H9 (cell line): ENCODE measurements around the gene DMD. TPM values are rescaled to one million over a fixed set of nuclear protein-coding genes. Genes with fewer than 3 reads are reported as not detected.

ENCODE experiments used
- DNase-seq: peaks from one replicate; pipeline ENCODE4 v3.0.0-alpha.2; 2017
- H2AFZ ChIP-seq: one replicate; pipeline ENCODE4 v1.6.1; 2013; ENCODE audit warnings: mild to moderate bottlenecking, low read length, control low read depth, moderate library complexity
- H2AK5ac ChIP-seq: 2 replicates; pipeline ENCODE4 v1.6.1; 2013; ENCODE audit warnings: low read length, control low read depth, mixed read lengths; ENCODE audit not compliant: insufficient read length
- H2BK120ac ChIP-seq: one replicate; pipeline ENCODE4 v1.6.1; 2013; ENCODE audit warnings: low read depth, mild to moderate bottlenecking, low read length, control low read depth, inconsistent platforms; ENCODE audit not compliant: poor library complexity, severe bottlenecking
- H2BK12ac ChIP-seq: 2 replicates; pipeline ENCODE4 v1.6.1; 2013; ENCODE audit warnings: low read length, control low read depth, mixed read lengths, low read depth; ENCODE audit not compliant: insufficient read length
- H2BK15ac ChIP-seq: 2 replicates; pipeline ENCODE4 v1.6.1; 2013; ENCODE audit warnings: low read depth, low read length, control low read depth
- H2BK20ac ChIP-seq: one replicate; pipeline ENCODE4 v1.6.1; 2013; ENCODE audit warnings: low read depth, mild to moderate bottlenecking, low read length, control low read depth, inconsistent platforms; ENCODE audit not compliant: poor library complexity, severe bottlenecking
- H2BK5ac ChIP-seq: 2 replicates; pipeline ENCODE4 v1.6.1; 2013; ENCODE audit warnings: low read length, control low read depth, mixed read lengths; ENCODE audit not compliant: insufficient read length
- H3K14ac ChIP-seq: 2 replicates; pipeline ENCODE4 v1.6.1; 2013; ENCODE audit warnings: low read length, control low read depth; ENCODE audit not compliant: insufficient read depth
- H3K18ac ChIP-seq: 2 replicates; pipeline ENCODE4 v1.6.1; 2013; ENCODE audit warnings: low read depth, mild to moderate bottlenecking, mixed read lengths, low read length, control low read depth; ENCODE audit not compliant: insufficient read length
- H3K23ac ChIP-seq: 2 replicates; pipeline ENCODE4 v1.6.1; 2013; ENCODE audit warnings: low read length, control low read depth, mixed read lengths, low read depth; ENCODE audit not compliant: insufficient read length
- H3K23me2 ChIP-seq: 2 replicates; pipeline ENCODE4 v1.6.1; 2013; ENCODE audit warnings: low read depth, mild to moderate bottlenecking, mixed read lengths, low read length, control low read depth; ENCODE audit not compliant: insufficient read length, poor library complexity, severe bottlenecking
- H3K27ac ChIP-seq: 2 replicates; pipeline ENCODE4 v1.5.1; 2013; ENCODE audit warnings: low read length, control low read depth, mixed read lengths, low read depth; ENCODE audit not compliant: insufficient read length
- H3K27me3 ChIP-seq: 2 replicates; pipeline ENCODE4 v1.6.1; 2013; ENCODE audit warnings: low read length, control low read depth, inconsistent platforms; ENCODE audit not compliant: insufficient read depth
- H3K4ac ChIP-seq: 2 replicates; pipeline ENCODE4 v1.6.1; 2013; ENCODE audit warnings: low read depth, mild to moderate bottlenecking, control low read depth, inconsistent platforms, low read length, moderate library complexity
- H3K4me1 ChIP-seq: 2 replicates; pipeline ENCODE4 v1.6.1; 2013; ENCODE audit warnings: low read length, control low read depth, inconsistent platforms; ENCODE audit not compliant: insufficient read depth
- H3K4me2 ChIP-seq: 2 replicates; pipeline ENCODE4 v1.6.1; 2013; ENCODE audit warnings: low read length, control low read depth, mixed read lengths; ENCODE audit not compliant: insufficient read length, insufficient read depth
- H3K56ac ChIP-seq: 2 replicates; pipeline ENCODE4 v1.6.1; 2013; ENCODE audit warnings: low read depth, mild to moderate bottlenecking, mixed read lengths, low read length, control low read depth; ENCODE audit not compliant: insufficient read length
- H3K79me1 ChIP-seq: 2 replicates; pipeline ENCODE4 v1.6.1; 2013; ENCODE audit warnings: low read depth, mild to moderate bottlenecking, moderate library complexity, low read length, control low read depth, inconsistent platforms; ENCODE audit not compliant: insufficient read depth, poor library complexity, severe bottlenecking
- H3K79me2 ChIP-seq: 2 replicates; pipeline ENCODE4 v1.6.1; 2013; ENCODE audit warnings: low read length, control low read depth, inconsistent platforms; ENCODE audit not compliant: insufficient read depth
- H3K9ac ChIP-seq: 2 replicates; pipeline ENCODE4 v1.6.1; 2013; ENCODE audit warnings: low read length, control low read depth, mixed read lengths; ENCODE audit not compliant: insufficient read length; ENCODE audit errors: extremely low read depth
- H3K9me3 ChIP-seq: one replicate; pipeline ENCODE4 v1.6.1; 2013; ENCODE audit warnings: low read depth, low read length, inconsistent platforms; ENCODE audit not compliant: control insufficient read depth
- H3T11ph ChIP-seq: one replicate; pipeline ENCODE4 v1.6.1; 2013; ENCODE audit warnings: mild to moderate bottlenecking, low read length, control low read depth, inconsistent platforms
- H4K20me1 ChIP-seq: one replicate; pipeline ENCODE4 v1.6.1; 2013; ENCODE audit not compliant: control insufficient read depth, insufficient read length, insufficient read depth
- H4K5ac ChIP-seq: 2 replicates; pipeline ENCODE4 v1.6.1; 2013; ENCODE audit warnings: low read depth, mild to moderate bottlenecking, mixed read lengths, low read length, control low read depth; ENCODE audit not compliant: insufficient read length
- H4K8ac ChIP-seq: replicated peaks from 2 replicates; pipeline ENCODE4 v1.6.1; 2013; ENCODE audit warnings: low read length, control low read depth, mixed read lengths, low read depth; ENCODE audit not compliant: insufficient read length
- H4K91ac ChIP-seq: 2 replicates; pipeline ENCODE4 v1.6.1; 2013; ENCODE audit warnings: low read depth, mild to moderate bottlenecking, moderate library complexity, mixed read lengths, low read length, control low read depth; ENCODE audit not compliant: insufficient read length
- H3K27ac Mint-ChIP-seq, 3 experiments: 2 replicates in 2 of 3; 3 replicates in 1 of 3; pipeline ENCODE4 v1.8.0; 2020 to 2021; ENCODE audit warnings: mixed read lengths in 3 of 3, mild to moderate bottlenecking in 1 of 3, moderate library complexity in 1 of 3
- H3K27me3 Mint-ChIP-seq: 2 replicates; pipeline ENCODE4 v1.8.0; 2021; ENCODE audit warnings: low read depth, mild to moderate bottlenecking, moderate library complexity, mixed read lengths
- H3K36me3 Mint-ChIP-seq, 3 experiments: 2 replicates in 2 of 3; 3 replicates in 1 of 3; pipeline ENCODE4 v1.8.0; 2020 to 2021; ENCODE audit warnings: low read depth in 3 of 3, mixed read lengths in 3 of 3; ENCODE audit not compliant: insufficient read depth in 1 of 3
- H3K4me1 Mint-ChIP-seq, 2 experiments: 2 replicates each; pipeline ENCODE4 v1.8.0; 2020; ENCODE audit warnings: mixed read lengths in 2 of 2
- H3K4me3 Mint-ChIP-seq, 2 experiments: 2 replicates in 1 of 2; 3 replicates in 1 of 2; pipeline ENCODE4 v1.8.0; 2020 to 2021; ENCODE audit warnings: mild to moderate bottlenecking in 2 of 2, mixed read lengths in 2 of 2, moderate library complexity in 1 of 2
- H3K9me3 Mint-ChIP-seq, 2 experiments: 2 replicates in 1 of 2; 3 replicates in 1 of 2; pipeline ENCODE4 v1.8.0; 2020; ENCODE audit warnings: mild to moderate bottlenecking in 2 of 2, mixed read lengths in 2 of 2, moderate library complexity in 1 of 2
- WGBS: extraction: QIAGEN DNeasy Blood & Tissue Kit; methylation state at CpG from one replicate; pipeline ENCODE4 v1.1.7; 2013; ENCODE audit warnings: missing lambda C conversion rate, low lambda C conversion rate, mixed read lengths; ENCODE audit not compliant: insufficient read length; ENCODE audit errors: extremely low coverage; 5-methylcytosine and 5-hydroxymethylcytosine counted together
- total RNA-seq: library from RNA; stranded (reverse); gene quantifications from 2 replicates; pipeline ENCODE4 v1.2.1, GENCODE V29; 2021
- TF ChIP-seq, protein P1 (sequence below): fragments of 200-600 bp; sonication (generic); conservative IDR thresholded peaks from 3 replicates; pipeline ENCODE4 v1.8.0; 2021; ENCODE audit warnings: antibody characterized with exemption, mild to moderate bottlenecking

The DMD gene
- total RNA-seq, 1 experiment from 2014 or later = 3.8 TPM

DNA sequence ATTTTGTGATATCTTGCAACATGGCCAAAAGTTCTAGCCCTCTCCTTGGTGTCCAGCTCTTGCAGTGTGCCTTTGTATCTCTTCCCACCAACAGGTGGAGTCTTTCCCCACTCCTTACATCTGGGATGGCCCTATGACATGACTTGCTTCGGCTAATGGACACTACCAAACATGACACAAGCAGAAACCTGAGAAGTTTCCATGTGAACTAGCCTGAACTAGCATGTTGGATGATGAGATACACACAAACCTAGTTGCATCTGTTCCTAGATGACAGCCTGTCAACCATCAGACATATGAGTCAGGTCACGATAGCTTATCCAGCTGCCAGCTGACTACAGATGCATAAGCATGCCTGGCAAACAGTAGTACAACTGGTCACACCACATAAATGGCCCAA lies 1932.0 kb downstream of the DMD start:
- no peak overlapping the region for H3T11ph ChIP-seq
- no peak overlapping the region for H3K56ac ChIP-seq
- H3K9ac ChIP-seq = no peak overlapping the region
- no peak overlapping the region for H2BK5ac ChIP-seq
- DNase-seq = peak; percentile 30
- H3K23ac ChIP-seq = no peak overlapping the region
- H4K91ac ChIP-seq = no peak overlapping the region
- no peak overlapping the region for H2AK5ac ChIP-seq
- H2BK15ac ChIP-seq = no peak overlapping the region
- no peaks in the 10 kb centered on the region for H3K27me3 Mint-ChIP-seq
- H3K4me1 Mint-ChIP-seq = peaks cover 0 to 6% of the 10 kb centered on the region in 2 experiments; a peak in 1 of 4 replicates
- no peaks in the 10 kb centered on the region for H3K4me1 ChIP-seq
- no peaks in the 10 kb centered on the region for H3K9me3 ChIP-seq
- H2AFZ ChIP-seq = no peak overlapping the region
- no peak overlapping the region for H3K18ac ChIP-seq
- no peaks in the 10 kb centered on the region for H4K20me1 ChIP-seq
- H3K79me2 ChIP-seq = no peaks in the 10 kb centered on the region
- no peak overlapping the region for H3K14ac ChIP-seq
- H3K27ac ChIP-seq = no peak overlapping the region
- no peaks in the 10 kb centered on the region for H3K23me2 ChIP-seq
- H3K27me3 ChIP-seq = no peaks in the 10 kb centered on the region
- TF ChIP-seq, protein P1, sequence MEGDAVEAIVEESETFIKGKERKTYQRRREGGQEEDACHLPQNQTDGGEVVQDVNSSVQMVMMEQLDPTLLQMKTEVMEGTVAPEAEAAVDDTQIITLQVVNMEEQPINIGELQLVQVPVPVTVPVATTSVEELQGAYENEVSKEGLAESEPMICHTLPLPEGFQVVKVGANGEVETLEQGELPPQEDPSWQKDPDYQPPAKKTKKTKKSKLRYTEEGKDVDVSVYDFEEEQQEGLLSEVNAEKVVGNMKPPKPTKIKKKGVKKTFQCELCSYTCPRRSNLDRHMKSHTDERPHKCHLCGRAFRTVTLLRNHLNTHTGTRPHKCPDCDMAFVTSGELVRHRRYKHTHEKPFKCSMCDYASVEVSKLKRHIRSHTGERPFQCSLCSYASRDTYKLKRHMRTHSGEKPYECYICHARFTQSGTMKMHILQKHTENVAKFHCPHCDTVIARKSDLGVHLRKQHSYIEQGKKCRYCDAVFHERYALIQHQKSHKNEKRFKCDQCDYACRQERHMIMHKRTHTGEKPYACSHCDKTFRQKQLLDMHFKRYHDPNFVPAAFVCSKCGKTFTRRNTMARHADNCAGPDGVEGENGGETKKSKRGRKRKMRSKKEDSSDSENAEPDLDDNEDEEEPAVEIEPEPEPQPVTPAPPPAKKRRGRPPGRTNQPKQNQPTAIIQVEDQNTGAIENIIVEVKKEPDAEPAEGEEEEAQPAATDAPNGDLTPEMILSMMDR = peak; percentile 56
- H3K79me1 ChIP-seq = no peaks in the 10 kb centered on the region
- no peak overlapping the region for H3K27ac Mint-ChIP-seq
- no peak overlapping the region for H2BK12ac ChIP-seq
- H3K4ac ChIP-seq = no peak overlapping the region
- H3K4me3 Mint-ChIP-seq = no peak overlapping the region
- no peak overlapping the region for H2BK120ac ChIP-seq
- H4K5ac ChIP-seq = no peak overlapping the region
- no CpG with 5 or more reads among the region's 2 CpGs for WGBS
- H2BK20ac ChIP-seq = no peak overlapping the region
- H3K4me2 ChIP-seq = no peak overlapping the region
- no peak overlapping the region for H4K8ac ChIP-seq
- no peaks in the 10 kb centered on the region for H3K36me3 Mint-ChIP-seq
- peaks cover 48 to 73% of the 10 kb centered on the region in 2 experiments for H3K9me3 Mint-ChIP-seq
